ENCODE results near the gene RERE. TPM values are rescaled to one million over a fixed set of nuclear protein-coding genes. Genes with fewer than 3 reads are reported as not detected.

The RERE gene
- total RNA-seq, 1 donor from 2014 or later: 76.8 TPM

- no peak for DNase-seq (ENCODE audit: extremely low spot score, unreplicated experiment)
- peaks cover 13% of the 10 kb centered on the region for H3K36me3 Mint-ChIP-seq (ENCODE audit: unreplicated experiment)
- H3K4me1 Mint-ChIP-seq (ENCODE audit: unreplicated experiment): peaks cover 6% of the 10 kb centered on the region
- H3K27me3 Mint-ChIP-seq (ENCODE audit: unreplicated experiment): no peaks in the 10 kb centered on the region
- no peaks in the 10 kb centered on the region for H3K9me3 Mint-ChIP-seq (ENCODE audit: unreplicated experiment)
- H3K27ac Mint-ChIP-seq (ENCODE audit: unreplicated experiment): no peak overlapping the region
- no peak for TF ChIP-seq CTCF (IDR thresholded peaks at IDR 0.05)
- H3K4me3 Mint-ChIP-seq (ENCODE audit: unreplicated experiment): no peak overlapping the region
Observed at GRCh38 chr1:8552820-8553397, 264.5 kb downstream of the RERE start.

- Mint-ChIP-seq H3K9me3 (ENCODE audit: unreplicated experiment) (no peaks in the 10 kb centered on the region), H3K4me1 (ENCODE audit: unreplicated experiment) (peaks cover 6% of the 10 kb centered on the region), H3K27me3 (ENCODE audit: unreplicated experiment) (no peaks in the 10 kb centered on the region), H3K27ac (ENCODE audit: unreplicated experiment) (no peak overlapping the region), H3K36me3 (ENCODE audit: unreplicated experiment) (peaks cover 13% of the 10 kb centered on the region), H3K4me3 (ENCODE audit: unreplicated experiment) (no peak overlapping the region)
- no peak for TF ChIP-seq CTCF (IDR thresholded peaks at IDR 0.05)
- no peak for DNase-seq (ENCODE audit: extremely low spot score, unreplicated experiment)
Observed at GRCh38 chr1:8551613-8552489, 265.6 kb downstream of the RERE start.

- no peak overlapping the region for H3K4me3 Mint-ChIP-seq (ENCODE audit: unreplicated experiment)
- H3K27ac Mint-ChIP-seq (ENCODE audit: unreplicated experiment): no peak overlapping the region
Observed at GRCh38 chr1:8551057-8551456, 266.4 kb downstream of the RERE start.

GRCh38 chr1:8547791-8548190 lies 269.6 kb downstream of the RERE start:
- H3K27ac Mint-ChIP-seq (ENCODE audit: unreplicated experiment): no peak overlapping the region
- no peak for DNase-seq (ENCODE audit: extremely low spot score, unreplicated experiment)

More at GRCh38 chr1:8551057-8551456, 266.4 kb downstream of the RERE start:
- H3K36me3 Mint-ChIP-seq (ENCODE audit: unreplicated experiment): peaks cover 8% of the 10 kb centered on the region
- no peak for TF ChIP-seq CTCF (IDR thresholded peaks at IDR 0.05)
- H3K9me3 Mint-ChIP-seq (ENCODE audit: unreplicated experiment): no peaks in the 10 kb centered on the region
- DNase-seq (ENCODE audit: extremely low spot score, unreplicated experiment): no peak
- peaks cover 6% of the 10 kb centered on the region for H3K4me1 Mint-ChIP-seq (ENCODE audit: unreplicated experiment)
- no peaks in the 10 kb centered on the region for H3K27me3 Mint-ChIP-seq (ENCODE audit: unreplicated experiment)

More at GRCh38 chr1:8547791-8548190, 269.6 kb downstream of the RERE start:
- peaks cover 9% of the 10 kb centered on the region for H3K9me3 Mint-ChIP-seq (ENCODE audit: unreplicated experiment)
- no peaks in the 10 kb centered on the region for H3K4me1 Mint-ChIP-seq (ENCODE audit: unreplicated experiment)
- TF ChIP-seq CTCF (IDR thresholded peaks at IDR 0.05): no peak
- H3K4me3 Mint-ChIP-seq (ENCODE audit: unreplicated experiment): no peak overlapping the region
- H3K27me3 Mint-ChIP-seq (ENCODE audit: unreplicated experiment): no peaks in the 10 kb centered on the region
- peaks cover 19% of the 10 kb centered on the region for H3K36me3 Mint-ChIP-seq (ENCODE audit: unreplicated experiment)
